PC-3 (cell line): ENCODE data around the gene ACVR1.

Experiments used
- CTCF ChIP-seq: fragments of 300-600 bp; sonication (generic); conservative IDR thresholded peaks from 2 replicates; pipeline ENCODE4 v1.5.1; 2017; ENCODE audit warnings: antibody characterized with exemption, low read depth, mild to moderate bottlenecking, low read length
- EZH2phosphoT487 ChIP-seq: fragments of 300-600 bp; sonication (generic); IDR thresholded peaks from 2 replicates; pipeline ENCODE4 v1.6.1; 2018; ENCODE audit warnings: mild to moderate bottlenecking, antibody characterized with exemption, low read length, borderline replicate concordance

GRCh38 chr2:157899125-157899839 is 23.2 kb upstream of the ACVR1 start:
- TF ChIP-seq EZH2phosphoT487 (no peak), CTCF (no peak)
